ENCODE data around the gene SYNC. TPM values are rescaled to one million over a fixed set of nuclear protein-coding genes. Genes with fewer than 3 reads are reported as not detected.

The SYNC gene
- total RNA-seq, 4 donors from 2014 or later, result 2.8 to 16.9 (median 5.8) TPM

DNA sequence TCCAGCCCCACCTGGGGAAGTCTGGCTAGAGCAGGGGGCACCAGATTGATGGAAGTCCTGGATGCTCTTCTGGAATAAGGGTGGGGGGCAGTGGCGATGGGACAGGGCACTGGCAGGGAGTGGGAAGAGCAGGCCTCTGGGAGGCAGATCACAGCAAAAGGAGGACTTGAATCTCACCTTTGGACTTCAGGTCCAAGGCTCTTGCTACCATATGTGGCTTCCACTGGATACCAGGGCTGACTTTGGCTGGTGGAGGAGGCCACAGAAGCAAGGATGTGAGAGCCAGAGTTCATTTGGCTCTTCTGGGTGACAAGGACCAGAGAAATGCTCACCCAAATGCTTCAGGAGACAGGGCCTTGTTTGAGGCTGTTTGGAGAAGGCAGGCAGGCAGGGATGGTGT lies 16.0 kb upstream of the SYNC start:
- TF ChIP-seq POLR2A (IDR thresholded peaks at IDR 0.05) (no peak), CTCF (IDR thresholded peaks at IDR 0.05) (no peak)
- no peak overlapping the region for H3K4me3 ChIP-seq (ENCODE audit: low read depth, poor library complexity, severe bottlenecking)
- DNase-seq (ENCODE audit: low spot score in 2 of 2), result no peak
- 86 to 100% methylated on average over 1 of the region's 1 CpG for WGBS, 2 donors
- intact Hi-C loops (cut with DNase I; ENCODE audit: low total_unique reads), result no loop called here

- intact Hi-C loops (cut with DNase I; ENCODE audit: low total_unique reads), result no loop called here
- no peak for DNase-seq (ENCODE audit: low spot score in 2 of 2)
- no peak overlapping the region for H3K4me3 ChIP-seq (ENCODE audit: low read depth, poor library complexity, severe bottlenecking)
- no peak for TF ChIP-seq POLR2A (IDR thresholded peaks at IDR 0.05)
- no peak for TF ChIP-seq CTCF (IDR thresholded peaks at IDR 0.05)
- WGBS, 2 donors, result 79 to 83% methylated on average over 2 of the region's 2 CpGs
These were observed 15.5 kb upstream of the SYNC start for GRCh38 chr1:32718036-32718435.

DNA sequence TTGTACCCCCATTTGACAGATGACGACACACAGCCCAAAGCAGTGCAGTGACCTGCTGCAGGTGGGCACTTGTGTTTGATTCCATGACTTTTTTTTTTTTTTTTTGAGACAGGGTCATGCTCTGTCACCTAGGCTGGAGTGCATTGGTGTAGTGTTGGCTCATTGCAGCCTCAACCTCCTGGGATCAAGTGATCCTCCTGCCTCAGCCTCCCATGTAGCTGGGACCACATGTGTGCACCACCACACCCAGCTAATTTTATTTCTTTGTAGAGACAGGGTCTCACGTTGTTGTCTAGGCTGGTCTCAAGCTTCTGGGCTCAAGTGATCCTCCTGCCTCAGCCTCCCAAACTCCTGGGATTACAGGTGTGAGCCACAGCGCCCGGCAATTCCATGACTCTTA lies 14.9 kb upstream of the SYNC start:
- WGBS, 2 donors, result 93 to 95% methylated on average over 4 of the region's 4 CpGs
- no peak overlapping the region for H3K4me3 ChIP-seq (ENCODE audit: low read depth, poor library complexity, severe bottlenecking)
- intact Hi-C loops (cut with DNase I; ENCODE audit: low total_unique reads), result no loop called here
- DNase-seq (ENCODE audit: low spot score in 2 of 2), result no peak
- no peak for TF ChIP-seq CTCF (IDR thresholded peaks at IDR 0.05)
- TF ChIP-seq POLR2A (IDR thresholded peaks at IDR 0.05), result no peak

DNA sequence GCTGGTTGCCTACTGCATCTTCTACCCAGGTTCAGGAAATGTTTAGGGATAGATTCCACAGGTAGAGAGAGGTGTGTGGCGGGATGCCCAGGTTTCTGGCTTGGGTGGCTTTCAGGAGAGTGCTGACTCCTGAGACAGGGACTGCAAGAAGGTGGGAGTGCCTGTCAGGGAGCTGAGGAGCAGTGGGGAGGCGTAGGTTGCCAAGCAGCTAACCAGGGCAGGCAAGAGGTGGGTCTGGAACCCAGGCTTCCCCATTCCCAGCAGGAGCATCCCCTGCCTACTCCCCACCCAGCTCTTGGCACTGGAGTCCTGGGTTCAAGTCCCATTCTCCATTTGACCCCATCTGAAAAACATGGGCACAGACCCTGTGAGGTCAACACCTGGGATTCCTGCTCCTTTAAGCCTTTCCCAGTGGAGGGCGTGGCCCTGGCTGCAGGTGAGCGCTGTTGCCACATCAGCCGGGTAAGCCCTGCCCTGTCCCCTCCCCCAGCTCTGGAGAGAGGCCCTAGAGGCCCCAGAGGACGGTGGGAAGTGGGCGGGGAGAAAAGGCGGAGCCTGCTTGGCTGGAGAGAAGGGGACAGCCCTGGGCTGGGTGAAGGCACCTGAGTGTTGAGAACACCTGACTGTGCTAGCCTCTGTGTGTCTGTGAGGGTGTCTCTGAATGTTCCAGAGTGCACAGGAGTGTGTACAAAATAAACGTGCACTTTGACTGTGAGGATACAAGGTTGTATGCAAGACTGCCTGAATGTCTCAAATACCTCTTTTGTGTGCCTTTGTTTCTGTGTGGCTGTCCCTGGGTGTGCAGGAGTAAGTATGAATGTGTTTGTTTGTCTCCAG lies 14.0 kb upstream of the SYNC start:
- no peak for TF ChIP-seq CTCF (IDR thresholded peaks at IDR 0.05)
- TF ChIP-seq POLR2A (IDR thresholded peaks at IDR 0.05), result no peak
- H3K4me3 ChIP-seq (ENCODE audit: low read depth, poor library complexity, severe bottlenecking), result no peak overlapping the region
- 18 to 22% methylated on average over 9 of the region's 9 CpGs for WGBS, 2 donors
- intact Hi-C loops (cut with DNase I; ENCODE audit: low total_unique reads), result no loop called here
- peak; percentile 81 to 90 for DNase-seq (ENCODE audit: low spot score in 2 of 2)

DNA sequence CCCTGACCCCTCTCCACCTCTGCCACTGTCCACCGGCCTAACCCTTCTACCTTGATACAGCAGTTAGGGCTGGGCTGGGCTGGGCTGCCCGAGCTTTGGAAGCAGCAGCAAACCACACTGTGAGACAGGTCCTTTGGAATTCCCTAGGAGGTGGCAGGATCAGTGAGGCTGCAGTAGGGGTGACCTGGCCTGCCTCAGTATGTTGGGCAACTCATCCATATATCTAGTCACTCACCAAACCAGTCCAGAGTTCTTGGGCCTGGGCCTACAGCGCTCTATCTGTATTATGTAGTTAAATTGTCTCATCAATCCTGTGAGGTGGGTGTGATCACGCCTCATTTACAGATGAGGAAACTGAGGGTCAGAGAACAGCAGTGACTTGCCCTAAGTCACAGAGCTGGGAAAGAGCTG lies 13.3 kb upstream of the SYNC start:
- TF ChIP-seq POLR2A (IDR thresholded peaks at IDR 0.05) (no peak), CTCF (IDR thresholded peaks at IDR 0.05) (no peak)
- H3K4me3 ChIP-seq (ENCODE audit: low read depth, poor library complexity, severe bottlenecking), result no peak overlapping the region
- no peak for DNase-seq (ENCODE audit: low spot score in 2 of 2)
- intact Hi-C loops (cut with DNase I; ENCODE audit: low total_unique reads), result no loop called here
- WGBS, 2 donors, result 50 to 63% methylated on average over 3 to 4 of the region's 4 CpGs
